Coronary artery (tissue), 2 donors: ENCODE measurements around the gene FOXB2.
"Not testable (repeated sequence)": the region's sequence is repeated elsewhere in the genome, so short reads cannot be mapped to it uniquely, and the experiment has no call there.

ENCODE experiments used
- DNase-seq: peaks from one replicate; pipeline ENCODE4 v3.0.0-alpha.2; 2017; ENCODE audit warnings: low spot score
- H3K27ac ChIP-seq, 2 donors: fragments of 200-600 bp; sonication (generic); one replicate each; pipeline ENCODE4 v1.5.1; 2016 to 2019
- H3K4me3 ChIP-seq: fragments of 200-600 bp; sonication (generic); 2 replicates; pipeline ENCODE4 v1.5.1; 2016; ENCODE audit warnings: mild to moderate bottlenecking, moderate library complexity
- TF ChIP-seq, protein P1 (sequence below): fragments of 200-600 bp; sonication (generic); IDR thresholded peaks from one replicate; pipeline ENCODE4 v1.5.1; 2019; ENCODE audit warnings: antibody characterized with exemption

FOXB2 gene

DNA sequence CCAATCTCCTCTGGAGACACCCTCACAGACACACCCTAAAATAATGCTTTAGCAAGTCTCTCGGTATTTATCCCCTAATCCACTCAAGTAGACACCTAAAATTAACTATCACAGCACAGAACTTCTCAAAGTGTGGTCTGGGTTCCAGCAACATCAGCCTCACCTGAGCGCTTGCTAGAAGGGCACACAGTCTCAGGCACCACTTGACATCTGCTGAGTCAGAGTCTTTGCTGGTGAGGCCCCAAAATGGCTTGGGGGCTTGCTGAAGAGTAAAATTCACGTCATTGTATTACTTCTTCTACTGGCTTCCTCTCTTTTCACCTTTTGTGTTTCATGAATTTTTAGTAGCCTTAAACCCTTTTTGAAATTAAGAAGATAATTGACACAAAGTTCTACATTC, 9.0 kb downstream of the FOXB2 start:
- Histone ChIP-seq H3K27ac (no peak overlapping the region), H3K4me3 (no peak overlapping the region)
- no peak for DNase-seq
- TF ChIP-seq, protein P1, sequence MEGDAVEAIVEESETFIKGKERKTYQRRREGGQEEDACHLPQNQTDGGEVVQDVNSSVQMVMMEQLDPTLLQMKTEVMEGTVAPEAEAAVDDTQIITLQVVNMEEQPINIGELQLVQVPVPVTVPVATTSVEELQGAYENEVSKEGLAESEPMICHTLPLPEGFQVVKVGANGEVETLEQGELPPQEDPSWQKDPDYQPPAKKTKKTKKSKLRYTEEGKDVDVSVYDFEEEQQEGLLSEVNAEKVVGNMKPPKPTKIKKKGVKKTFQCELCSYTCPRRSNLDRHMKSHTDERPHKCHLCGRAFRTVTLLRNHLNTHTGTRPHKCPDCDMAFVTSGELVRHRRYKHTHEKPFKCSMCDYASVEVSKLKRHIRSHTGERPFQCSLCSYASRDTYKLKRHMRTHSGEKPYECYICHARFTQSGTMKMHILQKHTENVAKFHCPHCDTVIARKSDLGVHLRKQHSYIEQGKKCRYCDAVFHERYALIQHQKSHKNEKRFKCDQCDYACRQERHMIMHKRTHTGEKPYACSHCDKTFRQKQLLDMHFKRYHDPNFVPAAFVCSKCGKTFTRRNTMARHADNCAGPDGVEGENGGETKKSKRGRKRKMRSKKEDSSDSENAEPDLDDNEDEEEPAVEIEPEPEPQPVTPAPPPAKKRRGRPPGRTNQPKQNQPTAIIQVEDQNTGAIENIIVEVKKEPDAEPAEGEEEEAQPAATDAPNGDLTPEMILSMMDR: no peak

DNA sequence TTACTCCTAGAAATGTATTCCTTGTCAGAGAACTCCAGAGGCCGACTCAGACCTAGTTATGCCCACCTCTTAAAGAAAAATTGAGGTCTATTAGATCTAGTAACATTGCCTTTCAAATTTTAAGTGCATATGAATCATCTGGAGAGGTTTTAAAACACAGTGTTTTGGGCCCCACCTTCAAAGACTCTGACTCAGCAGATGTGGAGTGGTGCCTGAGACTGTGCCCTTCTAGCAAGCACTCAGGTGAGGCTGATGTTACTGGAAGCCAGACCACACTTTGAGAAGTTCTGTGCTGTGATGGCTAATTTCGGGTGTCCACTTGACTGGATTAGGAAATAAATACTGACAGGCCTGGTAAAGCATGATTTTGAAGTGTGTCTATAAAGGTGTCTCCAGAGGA, 10.6 kb downstream of the FOXB2 start:
- TF ChIP-seq, protein P1: no peak
- no peak for DNase-seq
- H3K4me3 ChIP-seq: no peak overlapping the region

DNA sequence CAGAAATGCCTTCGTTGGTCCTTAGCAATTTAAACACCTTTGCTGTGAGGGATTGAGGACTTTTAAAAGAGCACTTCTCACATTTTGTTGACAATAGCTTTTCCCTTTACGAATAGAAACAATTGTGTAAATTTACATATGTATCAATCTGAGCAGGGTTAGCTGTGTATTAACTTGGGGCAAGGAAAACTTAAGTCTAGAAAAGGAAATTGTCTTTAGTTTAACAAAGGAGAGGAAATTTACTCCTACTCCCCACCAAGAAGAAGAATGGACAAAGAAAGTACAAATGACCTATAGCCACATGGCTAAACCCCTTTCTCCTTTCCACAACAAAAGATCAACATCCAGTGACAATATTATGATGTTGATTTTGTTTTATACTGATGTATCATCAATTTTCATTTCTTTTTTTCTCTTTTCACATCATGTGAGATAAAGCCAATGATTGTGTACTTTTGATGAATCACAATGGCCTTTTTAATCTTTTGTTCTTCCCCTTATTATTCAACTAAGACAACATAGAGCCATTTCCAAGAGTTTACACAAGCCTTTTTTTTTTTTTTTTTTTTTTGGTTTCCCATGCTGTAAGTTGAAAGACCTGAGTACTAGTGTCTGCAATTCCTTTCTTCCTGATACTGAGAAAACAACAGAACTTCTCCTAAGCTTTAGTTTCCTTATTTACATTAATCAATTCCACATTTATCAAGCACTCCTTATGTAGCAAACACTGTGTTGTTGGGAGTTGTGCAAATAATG, 19.0 kb downstream of the FOXB2 start:
- no peak overlapping the region for H3K27ac ChIP-seq
- no peak overlapping the region for H3K4me3 ChIP-seq
- DNase-seq: no peak
- TF ChIP-seq, protein P1: no peak

More for the DNA sequence above, 10.6 kb downstream of the FOXB2 start:
- no peak overlapping the region for H3K27ac ChIP-seq

DNA sequence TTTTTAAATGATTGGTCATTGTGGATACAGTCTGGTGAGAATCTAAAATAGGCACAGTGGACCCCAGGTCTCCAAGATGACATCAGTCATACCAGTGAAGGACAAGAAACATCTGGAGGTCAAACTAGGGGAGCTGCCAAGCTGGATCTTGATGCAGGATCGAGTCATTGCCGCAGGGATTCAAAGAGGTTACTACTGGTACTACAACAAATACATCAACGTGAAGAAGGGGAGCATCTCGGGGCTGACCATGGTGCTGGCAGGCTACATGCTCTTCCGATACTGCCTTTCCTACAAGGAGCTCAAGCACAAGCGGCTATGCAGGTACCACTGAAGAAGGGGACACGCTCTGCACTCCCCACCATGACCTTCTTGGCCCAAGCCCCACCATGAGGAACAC, 20.9 kb downstream of the FOXB2 start:
- H3K4me3 ChIP-seq: no peak overlapping the region
- no peak overlapping the region for H3K27ac ChIP-seq
- TF ChIP-seq, protein P1: no peak

DNA sequence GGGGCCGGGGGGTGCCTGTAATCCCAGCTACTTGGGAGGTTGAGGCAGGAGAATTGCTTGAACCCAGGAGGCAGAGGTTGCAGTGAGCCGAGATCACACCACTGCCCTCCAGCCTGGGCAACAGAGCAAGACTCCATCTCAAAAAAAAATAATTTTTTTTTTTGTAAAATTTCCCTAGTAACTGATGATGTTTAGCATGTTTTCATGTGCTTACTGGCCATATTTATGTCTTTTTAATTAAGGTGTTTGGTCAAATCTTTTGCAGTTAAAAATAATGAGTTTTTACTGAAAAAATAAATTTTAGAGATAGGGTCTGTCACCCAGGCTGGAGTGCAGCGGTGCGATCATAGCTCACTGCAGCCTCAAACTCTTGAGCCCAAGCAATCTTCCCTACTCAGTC, 24.3 kb downstream of the FOXB2 start:
- not testable (repeated sequence) for DNase-seq, H3K4me3 ChIP-seq, H3K27ac ChIP-seq

More for the DNA sequence above, 20.9 kb downstream of the FOXB2 start:
- DNase-seq: no peak

DNA sequence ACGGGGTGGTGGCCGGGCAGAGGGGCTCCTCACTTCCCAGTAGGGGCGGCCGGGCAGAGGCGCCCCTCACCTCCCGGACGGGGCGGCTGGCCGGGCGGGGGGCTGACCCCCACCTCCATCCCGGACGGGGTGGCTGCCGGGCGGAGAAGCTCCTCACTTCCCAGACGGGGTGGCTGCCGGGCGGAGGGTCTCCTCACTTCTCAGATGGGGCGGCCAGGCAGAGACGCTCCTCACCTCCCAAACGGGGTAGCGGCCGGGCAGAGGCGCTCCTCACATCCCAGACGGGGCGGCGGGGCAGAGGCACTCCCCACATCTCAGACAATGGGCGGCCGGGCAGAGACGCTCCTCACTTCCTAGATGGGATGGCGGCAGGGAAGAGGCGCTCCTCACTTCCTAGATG, 41.2 kb downstream of the FOXB2 start:
- not testable (repeated sequence) for H3K4me3 ChIP-seq, H3K27ac ChIP-seq, DNase-seq

DNA sequence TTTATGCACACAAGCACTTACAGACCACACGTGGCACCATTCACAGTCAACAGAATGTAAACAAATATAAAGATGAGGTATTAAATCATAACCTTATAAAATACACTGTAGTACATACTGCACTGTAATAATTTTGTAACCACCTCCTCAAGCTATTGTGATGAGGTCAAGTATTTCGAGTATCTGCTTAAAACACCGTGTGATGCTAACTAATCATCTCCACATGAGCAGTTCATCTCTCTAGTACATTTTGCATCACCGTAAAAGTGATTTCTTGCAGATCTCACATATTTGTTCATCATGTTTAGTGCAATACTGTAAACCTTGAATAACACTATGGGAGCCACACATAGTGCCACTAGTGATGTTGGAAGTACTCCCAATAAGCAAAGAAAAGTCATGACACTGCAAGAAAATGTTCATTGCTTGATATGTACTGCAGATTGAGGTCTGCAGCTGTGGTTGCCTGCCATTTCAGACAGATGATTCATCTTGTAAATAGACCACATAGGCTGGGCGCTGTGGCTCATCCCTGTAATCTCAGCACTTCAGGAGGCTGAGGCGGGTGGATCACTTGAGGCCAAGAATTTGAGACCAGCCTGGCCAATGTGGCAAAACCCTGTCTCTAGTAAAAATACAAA, 44.3 kb downstream of the FOXB2 start:
- TF ChIP-seq, protein P1: no peak
- H3K4me3 ChIP-seq: no peak overlapping the region
- DNase-seq: no peak
- no peak overlapping the region for H3K27ac ChIP-seq

DNA sequence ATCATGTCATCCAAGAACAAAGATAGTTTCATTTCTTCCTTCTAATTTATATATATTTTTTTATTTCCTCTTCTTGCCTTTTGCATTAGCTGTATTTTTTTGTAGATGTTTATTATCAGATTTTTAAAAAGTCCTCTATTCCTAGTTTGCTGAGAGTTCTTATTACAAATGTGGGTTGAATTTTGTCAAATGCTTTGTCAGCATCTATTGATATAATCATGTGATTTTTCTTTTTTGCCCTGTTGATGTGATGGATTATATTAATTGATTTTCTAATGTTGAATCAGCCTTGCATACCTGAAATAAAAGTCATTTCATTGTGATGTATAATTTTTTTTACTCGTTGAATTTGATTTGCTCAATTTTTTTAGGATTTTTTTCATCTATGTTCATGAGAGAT, 46.9 kb downstream of the FOXB2 start:
- no peak overlapping the region for H3K27ac ChIP-seq
- TF ChIP-seq, protein P1: no peak
- H3K4me3 ChIP-seq: no peak overlapping the region
- DNase-seq: no peak
